ENCODE results near the gene COX19.
"Not testable (repeated sequence)": the region's sequence is repeated elsewhere in the genome, so short reads cannot be mapped to it uniquely, and the experiment has no call there.

GRCh38 chr7:1002445-1002844 is 27.1 kb upstream of the COX19 start:
- not testable (repeated sequence) for TF ChIP-seq CTCF (IDR thresholded peaks at IDR 0.05); EZH2 (IDR thresholded peaks at IDR 0.05; ENCODE audit: borderline replicate concordance, insufficient read depth, low read depth, low read length, poor library complexity, severe bottlenecking)

All from B cell (primary cell).